ENCODE measurements around the gene SORCS2.

DNA sequence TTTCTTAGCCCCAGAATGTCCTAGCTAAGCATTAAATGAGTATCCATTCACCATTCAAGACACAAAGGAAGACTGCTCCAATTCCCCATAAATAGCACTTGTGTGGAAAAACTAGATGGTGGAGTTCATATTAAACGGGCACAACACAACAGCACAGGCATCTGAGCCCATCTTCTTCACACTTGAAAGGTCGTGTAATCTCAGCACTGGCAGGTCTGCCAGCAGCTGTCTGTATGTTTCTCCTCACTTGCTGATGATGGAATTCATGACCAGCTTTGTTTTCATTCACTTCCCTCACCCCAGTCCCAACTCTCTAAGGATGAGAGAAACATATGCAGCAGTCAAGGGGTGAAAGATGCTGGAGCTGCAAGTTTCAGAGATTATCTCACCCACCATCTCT, 598.7 kb downstream of the SORCS2 start:
- TF ChIP-seq POLR2AphosphoS5 (IDR thresholded peaks at IDR 0.05; ENCODE audit: low read depth, low read length) (no peak), TAF1 (IDR thresholded peaks at IDR 0.05; ENCODE audit: borderline replicate concordance, insufficient read depth, low read length) (no peak), SIN3A (IDR thresholded peaks at IDR 0.05; ENCODE audit: borderline replicate concordance, insufficient read depth, low read length) (no peak)
- TF ChIP-seq, protein P1, sequence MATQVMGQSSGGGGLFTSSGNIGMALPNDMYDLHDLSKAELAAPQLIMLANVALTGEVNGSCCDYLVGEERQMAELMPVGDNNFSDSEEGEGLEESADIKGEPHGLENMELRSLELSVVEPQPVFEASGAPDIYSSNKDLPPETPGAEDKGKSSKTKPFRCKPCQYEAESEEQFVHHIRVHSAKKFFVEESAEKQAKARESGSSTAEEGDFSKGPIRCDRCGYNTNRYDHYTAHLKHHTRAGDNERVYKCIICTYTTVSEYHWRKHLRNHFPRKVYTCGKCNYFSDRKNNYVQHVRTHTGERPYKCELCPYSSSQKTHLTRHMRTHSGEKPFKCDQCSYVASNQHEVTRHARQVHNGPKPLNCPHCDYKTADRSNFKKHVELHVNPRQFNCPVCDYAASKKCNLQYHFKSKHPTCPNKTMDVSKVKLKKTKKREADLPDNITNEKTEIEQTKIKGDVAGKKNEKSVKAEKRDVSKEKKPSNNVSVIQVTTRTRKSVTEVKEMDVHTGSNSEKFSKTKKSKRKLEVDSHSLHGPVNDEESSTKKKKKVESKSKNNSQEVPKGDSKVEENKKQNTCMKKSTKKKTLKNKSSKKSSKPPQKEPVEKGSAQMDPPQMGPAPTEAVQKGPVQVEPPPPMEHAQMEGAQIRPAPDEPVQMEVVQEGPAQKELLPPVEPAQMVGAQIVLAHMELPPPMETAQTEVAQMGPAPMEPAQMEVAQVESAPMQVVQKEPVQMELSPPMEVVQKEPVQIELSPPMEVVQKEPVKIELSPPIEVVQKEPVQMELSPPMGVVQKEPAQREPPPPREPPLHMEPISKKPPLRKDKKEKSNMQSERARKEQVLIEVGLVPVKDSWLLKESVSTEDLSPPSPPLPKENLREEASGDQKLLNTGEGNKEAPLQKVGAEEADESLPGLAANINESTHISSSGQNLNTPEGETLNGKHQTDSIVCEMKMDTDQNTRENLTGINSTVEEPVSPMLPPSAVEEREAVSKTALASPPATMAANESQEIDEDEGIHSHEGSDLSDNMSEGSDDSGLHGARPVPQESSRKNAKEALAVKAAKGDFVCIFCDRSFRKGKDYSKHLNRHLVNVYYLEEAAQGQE (IDR thresholded peaks at IDR 0.05; ENCODE audit: insufficient read depth in 1 of 2, low read depth in 2 of 2, low read length in 2 of 2): no peak

Measured in PFSK-1 (cell line).